BE2C (cell line): ENCODE measurements around the gene RAD23B.
A peak's percentile ranks its signal among the peaks of the same experiment; 100 is the strongest.

Source experiments
- DNase-seq: peaks from one replicate; pipeline ENCODE4 v3.0.0-alpha.2; 2020
- H3K27me3 ChIP-seq: fragments of 250-450 bp; sonication (Bioruptor Pico); 2 replicates; pipeline ENCODE4 v1.5.1; 2020; ENCODE audit warnings: mild to moderate bottlenecking
- H3K36me3 ChIP-seq: fragments of 250-450 bp; sonication (Bioruptor Pico); 2 replicates; pipeline ENCODE4 v1.5.1; 2020; ENCODE audit warnings: mild to moderate bottlenecking
- H3K4me1 ChIP-seq: fragments of 250-450 bp; sonication (Bioruptor Pico); 2 replicates; pipeline ENCODE4 v1.5.1; 2020
- H3K4me3 ChIP-seq: 2 replicates; pipeline ENCODE4 v1.5.1; 2011; ENCODE audit warnings: low read depth, low read length
- H3K9me3 ChIP-seq: fragments of 250-450 bp; sonication (Bioruptor Pico); 2 replicates; pipeline ENCODE4 v1.5.1; 2020
- CTCF ChIP-seq: IDR thresholded peaks from 2 replicates; pipeline ENCODE4 v1.5.1; 2012; ENCODE audit warnings: mild to moderate bottlenecking, low read depth, low read length

Gene RAD23B

GRCh38 chr9:107242073-107243030 is 40.7 kb upstream of the RAD23B start:
- Histone ChIP-seq H3K27me3 (no peaks in the 10 kb centered on the region), H3K4me3 (no peak overlapping the region), H3K9me3 (no peaks in the 10 kb centered on the region), H3K4me1 (no peaks in the 10 kb centered on the region), H3K36me3 (no peaks in the 10 kb centered on the region)
- no peak for TF ChIP-seq CTCF
- no peak for DNase-seq

GRCh38 chr9:107243742-107244141 is 39.3 kb upstream of the RAD23B start:
- Histone ChIP-seq H3K27me3 (no peaks in the 10 kb centered on the region), H3K36me3 (no peaks in the 10 kb centered on the region), H3K4me1 (no peaks in the 10 kb centered on the region), H3K9me3 (no peaks in the 10 kb centered on the region), H3K4me3 (no peak overlapping the region)
- TF ChIP-seq CTCF: no peak
- DNase-seq: no peak

- H3K4me1 ChIP-seq: no peaks in the 10 kb centered on the region
- peak; percentile 50 for TF ChIP-seq CTCF
- no peaks in the 10 kb centered on the region for H3K9me3 ChIP-seq
- H3K27me3 ChIP-seq: no peaks in the 10 kb centered on the region
- peak; percentile 59 for DNase-seq
- no peak overlapping the region for H3K4me3 ChIP-seq
- no peaks in the 10 kb centered on the region for H3K36me3 ChIP-seq
Observed at GRCh38 chr9:107246259-107247254, 36.5 kb upstream of the RAD23B start.

- no peak for TF ChIP-seq CTCF
- Histone ChIP-seq H3K4me1 (peaks cover 6% of the 10 kb centered on the region), H3K9me3 (no peaks in the 10 kb centered on the region), H3K4me3 (no peak overlapping the region), H3K27me3 (no peaks in the 10 kb centered on the region), H3K36me3 (no peaks in the 10 kb centered on the region)
- no peak for DNase-seq
Observed at GRCh38 chr9:107248714-107249113, 34.4 kb upstream of the RAD23B start.

- DNase-seq: no peak
- no peak for TF ChIP-seq CTCF
- Histone ChIP-seq H3K4me3 (no peak overlapping the region), H3K27me3 (no peaks in the 10 kb centered on the region), H3K36me3 (no peaks in the 10 kb centered on the region), H3K4me1 (peaks cover 6% of the 10 kb centered on the region), H3K9me3 (no peaks in the 10 kb centered on the region)
Observed at GRCh38 chr9:107249131-107249533, 33.9 kb upstream of the RAD23B start.
